Coronary artery (tissue), 2 donors: ENCODE data around the gene EOMES.

ENCODE experiments used
- DNase-seq: peaks from one replicate; pipeline ENCODE4 v3.0.0-alpha.2; 2017; ENCODE audit warnings: low spot score
- H3K27ac ChIP-seq, 2 donors: fragments of 200-600 bp; sonication (generic); one replicate each; pipeline ENCODE4 v1.5.1; 2016 to 2019
- H3K4me3 ChIP-seq: fragments of 200-600 bp; sonication (generic); 2 replicates; pipeline ENCODE4 v1.5.1; 2016; ENCODE audit warnings: mild to moderate bottlenecking, moderate library complexity
- TF ChIP-seq, protein P1 (sequence below): fragments of 200-600 bp; sonication (generic); IDR thresholded peaks from one replicate; pipeline ENCODE4 v1.5.1; 2019; ENCODE audit warnings: antibody characterized with exemption

The EOMES gene

DNA sequence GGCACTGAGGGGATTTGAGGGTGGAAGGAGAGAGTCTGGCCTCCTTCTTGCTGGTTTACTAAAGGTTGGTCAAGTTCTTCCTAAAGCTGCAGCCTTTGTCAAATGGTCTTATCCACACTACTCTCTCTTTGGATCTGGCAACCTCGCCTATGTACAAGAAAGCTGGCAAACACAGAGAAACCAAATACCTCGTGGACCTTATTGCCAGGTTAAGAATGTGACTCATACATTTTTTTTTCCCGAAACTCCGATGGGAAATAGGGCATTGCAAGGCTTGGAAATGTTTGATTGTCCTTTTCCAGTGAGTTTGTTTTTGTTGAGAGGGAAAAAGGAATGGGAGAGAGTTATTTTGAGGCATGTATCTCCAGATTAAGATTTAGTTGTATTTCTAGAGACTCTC, 13.9 kb downstream of the EOMES start:
- Histone ChIP-seq H3K27ac (no peak overlapping the region), H3K4me3 (no peak overlapping the region)
- TF ChIP-seq, protein P1, sequence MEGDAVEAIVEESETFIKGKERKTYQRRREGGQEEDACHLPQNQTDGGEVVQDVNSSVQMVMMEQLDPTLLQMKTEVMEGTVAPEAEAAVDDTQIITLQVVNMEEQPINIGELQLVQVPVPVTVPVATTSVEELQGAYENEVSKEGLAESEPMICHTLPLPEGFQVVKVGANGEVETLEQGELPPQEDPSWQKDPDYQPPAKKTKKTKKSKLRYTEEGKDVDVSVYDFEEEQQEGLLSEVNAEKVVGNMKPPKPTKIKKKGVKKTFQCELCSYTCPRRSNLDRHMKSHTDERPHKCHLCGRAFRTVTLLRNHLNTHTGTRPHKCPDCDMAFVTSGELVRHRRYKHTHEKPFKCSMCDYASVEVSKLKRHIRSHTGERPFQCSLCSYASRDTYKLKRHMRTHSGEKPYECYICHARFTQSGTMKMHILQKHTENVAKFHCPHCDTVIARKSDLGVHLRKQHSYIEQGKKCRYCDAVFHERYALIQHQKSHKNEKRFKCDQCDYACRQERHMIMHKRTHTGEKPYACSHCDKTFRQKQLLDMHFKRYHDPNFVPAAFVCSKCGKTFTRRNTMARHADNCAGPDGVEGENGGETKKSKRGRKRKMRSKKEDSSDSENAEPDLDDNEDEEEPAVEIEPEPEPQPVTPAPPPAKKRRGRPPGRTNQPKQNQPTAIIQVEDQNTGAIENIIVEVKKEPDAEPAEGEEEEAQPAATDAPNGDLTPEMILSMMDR: no peak
- DNase-seq: no peak

DNA sequence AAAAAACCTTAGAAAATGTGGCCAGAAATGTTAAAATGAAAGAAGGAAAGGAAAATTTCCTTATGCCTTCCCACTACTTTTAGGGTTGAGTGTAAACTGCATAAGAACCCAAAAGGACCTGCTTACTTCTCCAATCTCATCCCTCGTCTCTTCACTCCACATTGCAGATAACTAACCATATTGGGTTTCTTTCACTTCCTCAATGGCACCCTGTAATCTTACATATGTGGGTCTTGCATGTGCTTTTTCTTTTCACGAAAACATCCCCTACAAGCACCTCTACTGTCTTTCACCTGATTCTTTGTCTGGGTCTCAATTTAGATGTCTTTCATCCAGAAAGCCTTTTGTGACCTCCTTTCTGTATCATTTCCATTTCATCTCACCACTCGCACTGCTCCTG, 23.1 kb downstream of the EOMES start:
- TF ChIP-seq, protein P1: no peak
- no peak overlapping the region for H3K4me3 ChIP-seq
- H3K27ac ChIP-seq: no peak overlapping the region
- no peak for DNase-seq

- TF ChIP-seq, protein P1: no peak
Measured at GRCh38 chr3:27696906-27697305, 25.2 kb downstream of the EOMES start.

GRCh38 chr3:27695636-27696035, 26.5 kb downstream of the EOMES start:
- TF ChIP-seq, protein P1: no peak
- H3K4me3 ChIP-seq: no peak overlapping the region
- no peak overlapping the region for H3K27ac ChIP-seq
- DNase-seq: no peak

More at GRCh38 chr3:27696906-27697305, 25.2 kb downstream of the EOMES start:
- Histone ChIP-seq H3K27ac (no peak overlapping the region), H3K4me3 (no peak overlapping the region)
- no peak for DNase-seq

DNA sequence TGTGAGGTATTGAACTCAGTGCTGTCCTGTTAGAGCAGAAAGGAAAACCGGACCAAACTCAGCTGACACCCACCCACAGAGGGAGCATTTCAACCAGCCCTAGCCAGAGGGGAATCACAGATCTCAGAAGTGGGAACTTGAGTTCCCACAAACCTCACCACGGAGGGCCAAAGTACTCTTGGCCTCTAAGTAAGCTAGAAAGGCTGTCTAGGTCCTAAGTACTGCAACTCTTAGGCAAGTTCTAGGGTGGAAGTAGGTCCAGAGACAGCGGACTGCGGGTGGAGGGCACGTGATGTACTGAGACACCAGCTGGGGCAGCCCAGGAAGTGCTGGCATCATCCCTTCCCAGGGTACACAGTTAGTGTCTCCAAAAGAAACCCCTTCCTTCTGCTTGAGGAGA, 34.1 kb downstream of the EOMES start:
- TF ChIP-seq, protein P1: no peak
- DNase-seq: no peak
- no peak overlapping the region for H3K4me3 ChIP-seq
- no peak overlapping the region for H3K27ac ChIP-seq

DNA sequence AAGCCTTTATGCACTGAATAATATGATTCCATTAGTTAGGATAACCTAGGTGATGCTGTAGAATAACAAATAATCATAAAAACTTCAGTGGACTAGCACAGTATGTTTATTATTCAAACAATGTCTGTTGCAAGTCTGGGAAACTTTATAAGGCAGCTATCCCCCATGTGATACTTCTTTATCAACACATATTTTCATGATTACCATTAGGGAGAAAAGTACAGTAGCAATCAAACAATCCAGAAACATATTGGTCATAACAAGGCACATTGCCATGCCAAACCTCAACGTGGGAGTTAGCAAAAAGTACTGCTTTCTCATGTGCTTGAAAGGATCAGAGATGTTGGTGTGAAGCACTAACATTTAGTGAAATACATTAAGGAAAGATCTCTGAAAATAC, 35.5 kb downstream of the EOMES start:
- Histone ChIP-seq H3K4me3 (no peak overlapping the region), H3K27ac (no peak overlapping the region)
- DNase-seq: no peak
- TF ChIP-seq, protein P1: no peak

GRCh38 chr3:27685474-27685873, 36.6 kb downstream of the EOMES start:
- H3K4me3 ChIP-seq: no peak overlapping the region
- H3K27ac ChIP-seq: no peak overlapping the region
- DNase-seq: no peak
- TF ChIP-seq, protein P1: no peak
